T follicular helper cell (primary cell): ENCODE results near the gene UBR3.
"Not testable (repeated sequence)": the region's sequence is repeated elsewhere in the genome, so short reads cannot be mapped to it uniquely, and the experiment has no call there.

Experiments used
- DNase-seq: peaks from one replicate; pipeline ENCODE4 v3.0.0-alpha.2; 2020; ENCODE audit warnings: low read depth

UBR3 gene

DNA sequence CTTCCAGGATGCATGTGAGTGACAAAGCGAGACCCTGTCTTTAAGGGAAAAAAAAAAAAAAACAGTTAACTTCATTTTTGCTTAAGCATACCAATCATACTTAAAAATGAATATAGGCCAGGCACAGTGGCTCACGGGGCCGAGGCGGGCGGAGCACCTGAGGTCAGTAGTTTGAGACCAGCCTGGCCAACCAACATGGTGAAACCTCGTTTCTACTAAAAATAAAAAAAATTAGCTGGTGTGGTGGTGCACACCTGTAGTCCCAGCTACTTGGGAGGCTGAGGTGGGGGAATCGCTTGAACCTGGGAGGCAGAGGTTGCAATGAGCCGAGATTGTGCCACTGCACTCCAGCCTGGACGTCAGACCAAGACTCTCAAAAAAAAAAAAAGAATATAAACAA lies 44.1 kb downstream of the UBR3 start:
- not testable (repeated sequence) for DNase-seq

DNA sequence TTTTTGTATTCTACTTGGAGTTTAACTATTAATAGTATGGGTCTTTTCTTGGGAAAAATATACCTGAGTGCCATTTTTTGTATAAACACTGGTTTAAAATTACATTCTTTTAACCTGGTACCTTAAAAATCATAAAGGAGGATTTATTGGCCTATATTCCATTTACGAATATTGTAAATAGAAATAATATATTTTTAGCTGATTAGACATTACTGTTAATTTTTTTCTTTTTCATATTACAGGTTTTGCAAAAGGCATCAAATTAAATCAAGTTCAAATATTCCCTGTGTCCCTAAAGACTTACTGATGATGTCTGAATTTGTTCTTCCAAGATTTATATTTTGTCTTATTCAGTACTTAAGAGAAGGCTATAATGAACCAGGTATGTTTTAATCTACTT lies 44.7 kb downstream of the UBR3 start:
- DNase-seq: no peak

DNA sequence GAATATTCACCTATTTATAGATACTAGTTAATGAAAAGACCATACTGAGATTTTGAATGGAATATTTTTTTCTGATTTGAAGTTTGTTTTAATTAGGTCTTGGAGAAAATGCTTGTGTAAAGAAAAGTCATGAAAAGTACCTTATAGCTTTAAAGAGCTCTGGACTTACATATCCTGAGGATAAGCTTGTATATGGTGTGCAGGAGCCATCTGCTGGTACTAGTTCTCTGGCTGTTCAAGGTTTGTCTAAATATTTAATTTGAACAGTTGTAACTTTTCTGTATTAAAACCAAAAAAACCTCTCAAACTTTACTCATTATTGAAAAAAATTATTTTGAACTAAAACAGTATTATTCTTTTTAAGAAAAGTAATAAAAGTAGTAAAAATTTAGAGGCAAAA lies 50.1 kb downstream of the UBR3 start:
- DNase-seq: no peak

DNA sequence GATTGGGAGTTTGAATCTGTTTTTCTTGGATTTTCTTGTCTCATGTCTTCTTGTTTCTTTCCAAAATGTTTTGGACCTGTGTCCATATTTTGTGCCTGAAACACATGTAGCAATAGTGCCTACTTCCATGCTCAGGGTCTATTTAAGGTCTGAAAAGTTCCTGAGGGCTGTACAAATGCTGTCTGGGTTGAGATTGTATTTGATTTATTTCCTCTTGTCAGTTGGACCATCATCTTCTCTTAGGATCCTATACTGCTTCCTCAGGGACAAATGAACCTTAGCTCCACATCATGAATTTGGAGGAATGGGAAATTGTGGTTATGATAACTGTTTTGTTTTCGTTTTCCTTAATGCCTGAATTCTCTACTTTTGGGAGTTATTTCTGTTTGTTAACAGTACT lies 59.9 kb downstream of the UBR3 start:
- DNase-seq: no peak

DNA sequence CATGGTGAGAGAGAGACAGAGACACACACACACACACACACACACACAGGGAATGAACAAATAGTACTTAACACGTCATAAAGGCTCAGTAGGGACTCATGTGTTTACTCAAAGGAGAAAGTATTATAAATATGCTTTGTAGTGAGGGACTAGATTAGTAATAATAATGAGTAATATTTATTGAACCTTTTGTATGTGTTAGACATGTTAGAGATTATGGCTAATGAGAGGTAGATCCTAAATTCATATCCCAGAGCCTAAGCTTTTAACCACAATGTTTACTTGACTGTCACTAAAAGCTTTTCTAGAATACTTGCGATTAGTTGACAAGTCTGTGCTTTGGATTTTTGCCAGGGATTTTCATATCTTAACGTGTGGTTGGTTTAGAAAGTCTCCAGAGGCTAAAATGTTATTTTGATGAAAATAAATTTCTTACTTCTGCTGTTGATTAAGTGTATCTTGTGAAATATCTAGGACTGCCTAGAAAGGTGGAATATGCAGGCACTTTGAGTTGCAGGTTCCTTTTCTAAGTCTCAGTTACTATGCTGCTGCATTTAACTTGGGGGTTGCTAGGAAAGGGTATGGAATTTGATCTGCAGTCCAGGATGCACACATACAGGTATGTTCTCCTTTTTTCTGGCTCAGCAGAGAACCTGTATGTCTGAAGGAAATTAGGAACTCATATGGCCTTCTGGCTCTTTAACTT lies 64.5 kb downstream of the UBR3 start:
- DNase-seq: no peak

DNA sequence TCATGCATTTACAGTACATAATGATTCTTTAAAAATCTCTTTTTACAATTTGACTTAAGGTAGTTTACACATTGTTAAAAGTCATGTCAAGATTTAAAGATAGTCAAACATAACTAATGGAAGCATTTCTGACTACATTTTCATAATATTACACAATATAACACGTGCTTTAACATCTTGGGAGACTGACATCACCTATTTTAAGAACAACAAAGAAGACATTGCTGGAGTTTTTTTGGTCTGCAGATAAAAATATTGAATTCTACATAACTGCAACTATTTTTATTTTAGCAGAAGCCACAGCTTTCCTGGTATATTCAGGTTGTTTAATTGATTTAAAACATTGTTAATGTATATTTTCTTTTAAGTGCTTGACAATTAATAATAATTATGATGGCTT lies 65.7 kb downstream of the UBR3 start:
- DNase-seq: no peak

DNA sequence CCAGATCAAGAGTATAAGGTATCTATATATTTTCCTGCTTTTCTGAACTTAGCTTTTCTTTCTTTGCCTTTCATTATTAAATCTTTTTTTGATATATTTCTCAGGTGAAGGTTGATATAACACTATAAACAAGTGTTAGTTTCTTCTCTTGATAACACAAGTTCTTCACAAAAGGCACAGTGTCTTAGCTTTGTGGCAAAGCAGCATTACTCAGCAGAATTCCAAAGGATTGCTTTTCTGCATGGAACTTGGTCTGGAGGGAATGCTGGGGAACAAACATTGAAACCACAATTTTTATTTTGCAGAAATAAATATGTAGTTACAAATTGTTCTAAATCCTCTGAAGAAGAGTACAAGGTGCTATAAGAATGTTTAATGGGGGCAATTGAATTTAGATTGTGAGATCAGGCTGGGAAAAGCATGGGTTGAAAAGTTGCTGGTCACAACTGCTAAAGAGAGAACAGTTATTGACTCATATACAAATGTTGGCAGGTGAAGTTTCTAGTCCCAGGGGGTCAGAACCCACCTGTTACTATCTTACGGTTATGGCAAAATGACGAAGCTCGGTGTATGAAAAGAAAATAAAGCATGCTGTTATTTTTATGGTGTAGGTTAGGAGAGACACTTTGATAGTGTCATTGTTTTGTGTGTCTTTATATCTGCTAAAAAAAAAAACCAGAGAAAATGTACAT lies 68.2 kb downstream of the UBR3 start:
- DNase-seq: no peak

DNA sequence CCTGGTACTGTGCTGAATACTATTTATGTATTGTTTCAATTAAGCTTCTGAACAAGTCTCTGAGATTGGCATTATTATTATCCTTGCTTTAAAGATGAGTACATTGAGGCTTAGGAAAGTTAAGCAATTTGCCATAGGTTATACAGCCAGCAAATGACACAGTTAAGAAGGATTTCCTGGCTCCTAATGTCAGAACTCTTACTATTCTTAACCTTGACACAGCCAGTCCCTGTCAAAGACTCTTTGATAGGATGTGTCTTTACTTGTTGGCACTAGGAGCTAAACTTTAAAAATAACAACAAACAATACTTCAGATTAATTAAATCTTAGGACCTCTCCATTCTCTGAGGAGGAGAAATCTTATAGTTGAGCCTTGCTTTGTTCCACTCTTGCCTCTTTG lies 70.6 kb downstream of the UBR3 start:
- DNase-seq: no peak

DNA sequence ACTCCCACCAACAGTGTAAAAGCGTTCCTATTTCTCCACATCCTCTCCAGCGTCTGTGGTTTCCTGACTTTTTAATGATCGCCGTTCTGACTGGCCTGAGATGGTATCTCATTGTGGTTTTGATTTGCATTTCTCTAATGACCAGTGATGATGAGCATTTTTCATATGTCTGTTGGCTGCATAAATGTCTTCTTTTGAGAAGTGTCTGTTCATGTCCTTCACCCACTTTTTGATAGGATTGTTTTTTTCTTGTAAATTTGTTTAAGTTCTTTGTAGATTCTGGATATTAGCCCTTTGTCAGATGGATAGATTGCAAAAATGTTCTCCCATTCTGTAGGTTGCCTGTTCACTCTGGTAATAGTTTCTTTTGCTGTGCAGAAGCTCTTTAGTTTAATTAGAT lies 72.8 kb downstream of the UBR3 start:
- not testable (repeated sequence) for DNase-seq

DNA sequence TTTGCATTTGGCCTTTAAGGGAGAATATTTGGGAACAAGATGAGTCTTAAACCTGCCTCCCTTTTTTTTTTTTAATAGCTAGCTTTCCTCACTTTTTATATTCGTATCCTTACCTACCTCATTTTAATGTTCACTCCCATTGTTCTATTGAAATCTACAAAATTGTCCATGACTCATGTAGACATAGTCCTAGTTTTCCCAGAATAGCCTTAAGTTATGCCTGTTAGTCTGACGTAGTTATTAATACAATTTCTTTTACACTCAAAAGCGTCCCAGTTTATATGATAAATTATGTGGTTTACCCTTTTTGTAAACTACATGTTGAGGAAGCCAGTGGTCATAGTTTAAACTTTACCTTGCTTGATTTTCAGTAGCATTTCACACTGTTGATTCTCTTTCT lies 73.4 kb downstream of the UBR3 start:
- DNase-seq: no peak

DNA sequence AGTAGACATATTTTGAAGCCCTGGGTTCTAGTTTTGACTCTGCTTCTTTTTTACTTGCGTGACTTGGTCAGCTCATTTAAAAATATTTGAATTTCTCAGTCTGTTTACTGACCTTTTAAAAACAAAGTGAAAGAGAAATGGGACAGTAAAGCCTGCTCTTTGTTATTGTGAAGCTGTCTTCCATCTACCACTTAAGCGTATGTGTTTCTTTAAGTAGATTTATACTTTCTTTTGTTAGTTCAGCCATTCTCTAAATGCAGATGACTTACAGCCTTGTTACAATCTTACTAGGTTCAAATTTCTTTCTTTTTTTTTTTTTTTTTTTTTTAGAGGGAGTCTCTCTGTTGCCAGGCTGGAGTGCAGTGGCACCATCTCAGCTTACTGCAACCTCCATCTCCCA lies 79.5 kb downstream of the UBR3 start:
- DNase-seq: no peak

DNA sequence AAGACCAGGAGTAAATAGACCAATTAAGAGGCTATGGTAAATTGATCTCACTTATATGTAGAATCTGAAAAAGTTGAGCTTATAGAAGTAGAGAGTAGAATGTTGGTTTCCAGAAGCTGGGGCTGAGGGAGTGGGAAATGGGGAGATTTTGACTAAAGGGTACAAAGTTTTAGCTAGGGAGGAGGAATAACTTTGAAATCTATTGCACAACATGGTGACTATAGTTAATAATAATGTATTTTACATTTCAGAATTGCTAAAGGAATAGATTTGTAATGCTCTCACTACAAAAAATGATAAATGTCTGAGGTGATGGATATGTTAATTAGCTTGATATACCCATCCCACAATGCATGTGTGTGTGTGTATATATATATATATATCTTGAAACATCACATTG lies 82.1 kb downstream of the UBR3 start:
- no peak for DNase-seq

DNA sequence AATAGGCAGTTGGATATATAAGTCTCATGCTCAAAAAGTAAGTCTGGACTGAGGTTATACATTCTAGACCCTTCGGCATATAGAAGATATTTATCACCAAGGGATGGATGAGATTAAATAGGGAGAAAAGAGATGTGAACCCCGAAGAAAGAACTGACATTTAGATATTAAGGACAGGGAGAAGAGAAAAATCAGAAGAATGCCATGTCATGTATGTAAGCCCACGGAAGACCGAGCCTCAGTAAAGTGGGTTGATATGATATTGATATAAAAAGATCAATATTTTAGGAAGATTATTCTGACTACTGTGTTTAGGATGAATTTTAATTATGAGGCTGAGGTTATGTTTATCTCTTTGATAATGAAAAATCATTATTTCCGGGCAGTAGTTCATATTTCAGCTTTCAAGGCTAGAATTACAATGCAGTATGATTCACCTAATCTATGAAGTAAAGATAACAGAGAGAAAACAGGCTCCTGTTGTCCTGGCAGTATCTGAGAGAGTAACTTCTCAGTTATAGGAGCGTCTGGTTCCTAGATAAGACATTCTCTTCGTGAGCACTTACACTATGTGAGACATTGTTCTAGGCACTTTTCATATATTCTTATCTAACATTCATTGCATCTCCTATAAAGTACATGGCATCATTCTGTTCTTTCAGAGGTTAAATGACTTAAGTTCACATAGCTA lies 83.0 kb downstream of the UBR3 start:
- no peak for DNase-seq

DNA sequence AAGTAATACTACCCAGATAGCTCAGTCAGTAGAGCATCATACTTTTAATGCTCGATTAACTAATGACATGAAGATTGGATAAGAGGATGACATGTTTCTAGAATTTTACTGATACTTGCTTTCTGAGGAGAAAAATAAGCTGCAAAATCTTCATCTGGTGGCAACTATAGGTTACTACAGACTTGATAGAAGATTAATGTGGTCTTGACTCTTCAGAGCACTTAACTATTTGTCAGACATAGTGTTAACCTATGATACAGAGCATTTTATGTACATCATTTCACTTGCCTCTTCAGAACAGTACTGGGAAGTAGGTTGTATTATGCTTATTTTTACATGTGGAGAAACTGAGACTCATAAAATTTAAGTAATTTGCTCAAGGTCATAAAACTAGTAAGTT lies 83.9 kb downstream of the UBR3 start:
- DNase-seq: no peak

DNA sequence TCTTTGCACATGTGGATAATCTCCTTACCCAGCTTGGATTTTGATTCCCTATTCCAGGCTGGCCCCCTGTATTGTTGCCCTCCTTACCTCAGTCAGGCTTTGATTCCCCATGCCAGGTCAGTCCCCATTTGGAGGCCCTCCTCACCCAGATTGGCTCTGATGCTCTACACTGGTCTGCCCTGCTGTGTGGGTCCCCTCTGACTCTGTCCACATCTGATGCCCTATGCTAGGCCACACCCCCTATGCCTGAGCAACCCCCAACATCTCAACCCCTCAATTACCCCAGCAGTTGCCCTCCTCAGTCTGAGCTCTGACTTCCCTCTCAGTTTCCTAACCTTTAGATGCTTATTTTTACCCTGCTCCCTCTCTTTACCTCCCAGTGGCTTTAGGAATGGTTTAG lies 89.4 kb downstream of the UBR3 start:
- no peak for DNase-seq

DNA sequence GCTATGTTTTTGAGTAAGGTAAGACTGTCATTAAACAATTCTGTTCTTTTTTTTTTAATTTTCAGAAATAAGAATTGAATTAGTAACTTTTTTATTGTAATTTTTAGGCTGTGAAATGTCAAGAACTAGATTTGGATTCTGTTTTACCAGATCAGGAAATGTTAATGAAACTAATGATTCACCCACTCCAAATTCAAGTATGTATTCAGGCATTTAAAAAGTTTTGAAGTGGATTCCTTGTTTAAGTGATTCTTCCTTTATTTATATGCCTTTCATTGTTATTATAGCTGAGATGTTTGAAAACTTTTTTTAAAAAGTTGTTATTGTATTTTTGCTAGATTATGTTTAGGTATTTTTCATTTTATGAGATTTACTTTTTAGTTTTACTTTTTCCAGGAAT lies 96.7 kb downstream of the UBR3 start:
- no peak for DNase-seq

DNA sequence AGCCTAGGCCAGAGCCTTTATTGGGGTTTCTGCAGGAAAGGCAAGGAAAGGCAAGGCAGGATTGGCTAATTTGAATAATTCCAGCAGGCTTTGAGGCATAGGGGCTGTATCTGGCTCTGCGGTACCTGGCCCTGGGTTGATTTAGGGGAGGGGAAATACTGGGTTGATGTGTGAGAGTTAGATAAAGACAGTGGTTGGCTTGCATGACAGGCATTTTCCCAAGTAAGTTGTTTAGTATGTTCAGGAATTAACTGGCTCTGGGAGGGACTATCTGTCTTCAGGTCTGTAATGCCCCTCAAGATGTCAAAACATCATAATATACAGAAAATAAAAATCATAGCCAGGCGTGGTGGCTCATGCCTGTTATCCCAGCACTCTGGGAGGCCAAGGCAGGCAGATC lies 98.7 kb downstream of the UBR3 start:
- no peak for DNase-seq

DNA sequence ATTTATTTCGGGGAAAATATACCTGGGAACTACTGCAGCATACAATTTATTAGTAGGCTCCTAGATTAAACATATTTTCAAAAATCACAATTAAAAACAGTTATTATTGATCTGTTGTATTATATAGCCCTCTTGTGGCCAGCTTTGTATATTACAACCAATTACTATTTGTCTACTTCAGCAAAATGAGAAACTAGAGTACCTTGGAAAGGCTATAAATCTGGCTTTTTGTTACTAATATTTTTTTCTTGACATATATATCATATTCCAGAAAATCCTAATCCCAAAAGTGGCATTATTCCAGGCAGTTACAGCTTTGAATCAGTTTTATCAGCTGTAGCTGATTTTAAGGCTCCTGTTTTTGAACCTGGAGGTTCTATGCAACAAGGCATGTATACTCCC lies 101.2 kb downstream of the UBR3 start:
- no peak for DNase-seq

DNA sequence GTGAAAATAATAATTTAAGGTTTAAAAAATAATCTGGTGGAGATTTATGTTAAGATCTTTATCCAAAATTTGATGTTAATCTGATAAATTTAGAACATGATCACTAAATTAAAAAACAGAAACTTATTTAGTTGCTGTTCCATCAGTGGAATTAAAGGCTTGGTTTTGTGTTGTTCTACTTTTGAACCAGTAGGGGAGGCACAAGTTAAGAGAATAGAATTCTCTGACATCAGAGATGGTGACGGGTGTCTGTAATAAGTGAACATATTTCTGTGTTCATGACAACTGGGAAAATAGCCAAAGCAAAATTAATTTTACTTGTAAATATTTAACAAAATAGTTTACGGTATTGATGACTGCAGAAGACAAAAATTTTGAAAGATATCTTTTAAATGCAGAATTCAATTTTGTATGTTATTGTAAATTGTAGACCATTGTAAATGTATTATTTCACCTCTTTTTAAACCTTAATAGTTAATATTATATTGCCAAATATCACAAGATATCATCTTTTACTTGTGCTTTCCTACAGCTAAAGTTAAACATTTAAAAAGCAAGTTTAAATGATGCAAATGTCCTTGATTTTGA lies 106.0 kb downstream of the UBR3 start:
- DNase-seq: no peak

DNA sequence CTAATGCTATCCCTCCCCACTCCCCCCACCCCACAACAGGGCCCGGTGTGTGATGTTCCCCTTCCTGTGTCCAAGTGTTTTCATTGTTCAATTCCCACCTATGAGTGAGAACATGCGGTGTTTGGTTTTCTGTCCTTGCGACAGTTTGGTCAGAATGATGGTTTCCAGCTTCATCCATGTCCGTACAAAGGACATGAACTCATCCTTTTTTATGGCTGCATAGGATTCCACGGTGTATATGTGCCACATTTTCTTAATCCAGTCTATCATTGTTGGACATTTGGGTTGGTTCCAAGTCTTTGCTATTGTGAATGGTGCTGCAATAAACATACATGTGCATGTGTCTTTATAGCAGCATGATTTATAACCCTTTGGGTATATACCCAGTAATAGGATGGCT lies 109.4 kb downstream of the UBR3 start:
- not testable (repeated sequence) for DNase-seq

DNA sequence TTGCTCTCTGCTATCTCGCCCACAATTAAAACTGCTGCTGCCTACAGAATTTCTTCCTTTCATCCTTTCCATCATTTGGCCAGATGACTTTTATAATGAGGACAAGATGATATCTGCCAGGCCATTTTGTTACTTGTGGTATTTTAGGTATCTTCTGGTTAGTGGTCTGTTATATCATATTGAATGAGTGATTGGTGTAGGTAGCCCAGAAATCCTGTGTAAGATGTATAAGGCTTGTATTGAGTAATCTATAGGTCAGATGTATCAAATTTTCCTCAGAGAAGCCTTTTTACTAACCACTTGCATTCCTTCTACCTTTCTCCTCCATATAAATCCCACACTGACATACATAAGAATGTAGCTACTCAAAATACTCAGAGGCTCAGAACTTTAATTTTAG lies 118.3 kb downstream of the UBR3 start:
- no peak for DNase-seq

DNA sequence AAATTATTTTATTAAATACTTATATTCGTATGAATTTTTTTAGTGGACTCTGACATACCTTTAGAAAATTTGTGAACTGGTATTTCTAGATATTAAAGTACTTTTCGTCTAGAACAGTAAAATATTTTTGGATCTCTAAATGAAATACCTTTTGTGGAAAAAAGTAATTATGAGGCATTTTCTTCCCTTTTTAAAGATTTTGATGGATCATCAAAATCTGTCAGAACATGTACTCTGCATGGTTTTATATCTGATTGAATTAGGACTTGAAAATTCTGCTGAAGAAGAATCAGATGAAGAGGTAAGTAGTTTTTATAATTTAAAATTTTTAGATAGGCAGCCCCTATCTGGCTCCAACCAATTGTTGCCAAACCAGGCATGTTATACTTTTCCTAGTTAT lies 118.8 kb downstream of the UBR3 start:
- DNase-seq: no peak

DNA sequence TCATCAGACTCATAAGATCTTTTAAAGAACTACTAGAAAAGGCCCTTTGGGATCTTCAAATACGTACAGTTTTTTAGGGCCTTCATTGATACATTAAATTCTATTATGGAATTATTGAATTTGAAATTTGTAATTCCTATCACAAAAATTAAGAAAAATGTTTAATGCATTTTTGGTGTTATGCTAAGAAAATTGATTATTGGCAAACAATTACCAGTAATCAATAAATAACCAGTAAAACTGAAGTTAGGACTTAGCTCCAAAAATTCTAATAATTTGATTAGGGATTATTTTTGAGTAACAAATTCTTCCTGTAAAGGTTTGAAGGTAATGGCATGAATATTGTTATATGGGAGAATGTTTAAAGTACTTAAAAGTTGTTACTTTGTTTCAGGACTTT lies 119.3 kb downstream of the UBR3 start:
- no peak for DNase-seq
